SH-SY5Y (cell line): ENCODE results near the gene C2orf69.

Source experiments
- GATA2 ChIP-seq: IDR thresholded peaks from 2 replicates; pipeline ENCODE4 v1.6.1; 2011; ENCODE audit warnings: mild to moderate bottlenecking, low read depth, low read length
- GATA3 ChIP-seq: IDR thresholded peaks from 2 replicates; pipeline ENCODE4 v1.6.1; 2011; ENCODE audit warnings: low read depth, mild to moderate bottlenecking, low read length, moderate library complexity

DNA sequence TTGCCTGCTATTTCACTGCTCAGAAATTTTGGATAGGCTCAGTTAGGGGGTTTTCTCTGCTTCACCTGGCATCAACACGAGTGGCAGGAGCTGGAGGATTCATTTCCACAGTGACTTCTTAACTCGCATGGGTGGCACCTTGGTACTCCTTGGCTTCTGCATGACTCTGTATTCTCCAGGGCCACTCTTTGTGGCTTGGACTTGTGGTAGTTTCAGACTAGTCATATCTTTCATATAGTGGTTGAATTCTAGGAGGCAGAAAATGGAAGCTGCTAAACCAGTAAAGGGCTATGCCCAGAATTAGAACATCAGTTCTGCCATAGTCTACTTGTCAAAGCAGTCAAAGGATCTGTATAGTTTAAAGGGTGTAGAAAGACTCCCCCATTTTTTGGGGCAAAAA is 51.1 kb downstream of the C2orf69 start:
- TF ChIP-seq GATA2 (no peak), GATA3 (no peak)
